HUES6 (cell line): Measurements from ENCODE around the gene GUCY2F.

Experiments
- H3K27ac ChIP-seq: 2 replicates; pipeline ENCODE4 v1.7.0; 2013; ENCODE audit warnings: low read depth, mild to moderate bottlenecking, low read length, inconsistent platforms
- H3K27me3 ChIP-seq: 2 replicates; pipeline ENCODE4 v1.6.1; 2013; ENCODE audit warnings: low read length; ENCODE audit not compliant: control insufficient read depth, insufficient read depth
- H3K36me3 ChIP-seq: 2 replicates; pipeline ENCODE4 v1.6.1; 2013; ENCODE audit warnings: low read length; ENCODE audit not compliant: control insufficient read depth, insufficient read depth
- H3K4me1 ChIP-seq: 2 replicates; pipeline ENCODE4 v1.6.1; 2013; ENCODE audit warnings: low read length; ENCODE audit not compliant: control insufficient read depth, insufficient read depth
- H3K4me3 ChIP-seq: 2 replicates; pipeline ENCODE4 v1.5.1; 2013; ENCODE audit warnings: low read depth, low read length
- H3K9ac ChIP-seq: one replicate; pipeline ENCODE4 v1.6.1; 2013; ENCODE audit warnings: mild to moderate bottlenecking, low read length
- H3K9me3 ChIP-seq: 2 replicates; pipeline ENCODE4 v1.6.1; 2013; ENCODE audit warnings: low read depth, low read length; ENCODE audit not compliant: control insufficient read depth, insufficient read depth

GUCY2F gene

GRCh38 chrX:109344678-109345077 is 137.2 kb downstream of the GUCY2F start:
- Histone ChIP-seq H3K4me1 (peaks cover 12% of the 10 kb centered on the region), H3K36me3 (no peaks in the 10 kb centered on the region), H3K27ac (no peak overlapping the region), H3K27me3 (peaks cover 7% of the 10 kb centered on the region; the same call in 1 of the 2 replicates), H3K9me3 (peaks cover 11% of the 10 kb centered on the region; the same call in 1 of the 2 replicates), H3K9ac (no peak overlapping the region), H3K4me3 (no peak overlapping the region)

- Histone ChIP-seq H3K27me3 (peaks cover 7% of the 10 kb centered on the region; the same call in 1 of the 2 replicates), H3K9me3 (peaks cover 11% of the 10 kb centered on the region; the same call in 1 of the 2 replicates), H3K27ac (no peak overlapping the region), H3K4me3 (no peak overlapping the region), H3K4me1 (peaks cover 12% of the 10 kb centered on the region), H3K9ac (no peak overlapping the region), H3K36me3 (no peaks in the 10 kb centered on the region)
Observed at GRCh38 chrX:109344101-109344500, 137.8 kb downstream of the GUCY2F start.

GRCh38 chrX:109343671-109344070 is 138.2 kb downstream of the GUCY2F start:
- Histone ChIP-seq H3K9ac (no peak overlapping the region), H3K4me3 (no peak overlapping the region), H3K4me1 (peaks cover 12% of the 10 kb centered on the region), H3K9me3 (peaks cover 11% of the 10 kb centered on the region; the same call in 1 of the 2 replicates), H3K27ac (no peak overlapping the region), H3K27me3 (peaks cover 7% of the 10 kb centered on the region; the same call in 1 of the 2 replicates), H3K36me3 (no peaks in the 10 kb centered on the region)

GRCh38 chrX:109336141-109336540 is 145.7 kb downstream of the GUCY2F start:
- Histone ChIP-seq H3K9ac (no peak overlapping the region), H3K9me3 (peaks cover 39% of the 10 kb centered on the region), H3K4me3 (no peak overlapping the region), H3K4me1 (no peaks in the 10 kb centered on the region), H3K27me3 (no peaks in the 10 kb centered on the region), H3K27ac (no peak overlapping the region), H3K36me3 (no peaks in the 10 kb centered on the region)

- H3K4me1 ChIP-seq, result no peaks in the 10 kb centered on the region; the same call in 1 of the 2 replicates
- no peak overlapping the region for H3K9ac ChIP-seq
- H3K9me3 ChIP-seq, result peaks cover 11% of the 10 kb centered on the region; the same call in 1 of the 2 replicates
- no peak overlapping the region for H3K4me3 ChIP-seq
- no peaks in the 10 kb centered on the region for H3K27me3 ChIP-seq
- no peak overlapping the region for H3K27ac ChIP-seq
- H3K36me3 ChIP-seq, result no peaks in the 10 kb centered on the region
Observed at GRCh38 chrX:109327251-109327650, 154.6 kb downstream of the GUCY2F start.
